ENCODE results near the gene TRIM65.

GRCh38 chr17:75881678-75882454 is 14.9 kb downstream of the TRIM65 start:
- TF ChIP-seq CTCF (IDR thresholded peaks at IDR 0.05) (no peak), POLR2A (IDR thresholded peaks at IDR 0.05) (no peak)

Data from adrenal gland (tissue), 5 donors.